GM19328 (cell line): ENCODE measurements around the gene PVRIG.
"Not testable (repeated sequence)": the region's sequence is repeated elsewhere in the genome, so short reads cannot be mapped to it uniquely, and the experiment has no call there.

Experiments used
- ATAC-seq: cut with Tn5 transposase; IDR thresholded peaks from one replicate; pipeline ENCODE4 v1.9.1; 2021; ENCODE audit warnings: mild to moderate bottlenecking, moderate library complexity; ENCODE audit not compliant: unreplicated experiment

Gene PVRIG

GRCh38 chr7:100219801-100220585 is at the start of gene PVRIG:
Gene PVRIG (plus strand): TSS chr7:100219949. CDS start chr7:100219971, 22 bp downstream.
- not testable (repeated sequence) for ATAC-seq

GRCh38 chr7:100170101-100170897 is 49.5 kb upstream of the PVRIG start:
- ATAC-seq = no peak

GRCh38 chr7:100171087-100171681 is 48.6 kb upstream of the PVRIG start:
- no peak for ATAC-seq

GRCh38 chr7:100171840-100172239 is 47.9 kb upstream of the PVRIG start:
- ATAC-seq = no peak

- no peak for ATAC-seq
These were observed 45.8 kb upstream of the PVRIG start for GRCh38 chr7:100173806-100174495.

GRCh38 chr7:100174582-100174981 is 45.2 kb upstream of the PVRIG start:
- no peak for ATAC-seq

- ATAC-seq = no peak
These were observed 44.3 kb upstream of the PVRIG start for GRCh38 chr7:100175296-100175935.

GRCh38 chr7:100176096-100177044 is 43.4 kb upstream of the PVRIG start:
- no peak for ATAC-seq

- peak; percentile 90 for ATAC-seq
These were observed 42.4 kb upstream of the PVRIG start, which contains the start of the genes GPC2 and STAG3 for GRCh38 chr7:100177045-100178001. Gene GPC2 (minus strand): TSS chr7:100177381. CDS start chr7:100177199, 182 bp downstream. Gene STAG3 (plus strand): TSS chr7:100177918. CDS start chr7:100180557, 2,639 bp downstream.

- ATAC-seq = not testable (repeated sequence)
These were observed 39.7 kb upstream of the PVRIG start for GRCh38 chr7:100180084-100180483.

GRCh38 chr7:100182616-100183015 is 37.1 kb upstream of the PVRIG start:
- ATAC-seq = not testable (repeated sequence)

- not testable (repeated sequence) for ATAC-seq
These were observed 36.7 kb upstream of the PVRIG start for GRCh38 chr7:100183090-100183489.

GRCh38 chr7:100185726-100186125 is 34.0 kb upstream of the PVRIG start:
- no peak for ATAC-seq

GRCh38 chr7:100189061-100189460 is 30.7 kb upstream of the PVRIG start:
- no peak for ATAC-seq

GRCh38 chr7:100190048-100190711 is 29.6 kb upstream of the PVRIG start:
- ATAC-seq = no peak

- ATAC-seq = no peak
These were observed 28.0 kb upstream of the PVRIG start for GRCh38 chr7:100191775-100192174.

GRCh38 chr7:100192281-100192862 is 27.4 kb upstream of the PVRIG start:
- ATAC-seq = not testable (repeated sequence)
